Central memory CD8-positive, alpha-beta T cell (primary cell): ENCODE measurements around the gene FREM3.
"Not testable (repeated sequence)": the region's sequence is repeated elsewhere in the genome, so short reads cannot be mapped to it uniquely, and the experiment has no call there.

Experiments used
- ATAC-seq: fragments of 150-1000 bp; cut with Tn5 transposase; replicated peaks from 2 replicates; pipeline ENCODE4 v1.10.0; 2022; ENCODE audit warnings: mild to moderate bottlenecking, moderate FRiP score, moderate number of reproducible peaks; ENCODE audit not compliant: poor library complexity, severe bottlenecking; ENCODE audit errors: extremely low read depth
- DNase-seq, 2 donors: peaks; one replicate each; pipeline ENCODE4 v3.0.0; 2021; ENCODE audit warnings: low spot score in 2 of 2
- H3K27ac Mint-ChIP-seq: one replicate; pipeline ENCODE4 v1.8.0; 2022; ENCODE audit warnings: low read depth, mild to moderate bottlenecking, moderate library complexity, mixed read lengths
- H3K27me3 Mint-ChIP-seq: one replicate; pipeline ENCODE4 v1.8.0; 2022; ENCODE audit warnings: mixed read lengths
- H3K36me3 Mint-ChIP-seq: one replicate; pipeline ENCODE4 v1.8.0; 2022; ENCODE audit warnings: mild to moderate bottlenecking, moderate library complexity, mixed read lengths; ENCODE audit not compliant: insufficient read depth
- H3K4me1 Mint-ChIP-seq: one replicate; pipeline ENCODE4 v1.8.0; 2022; ENCODE audit warnings: mixed read lengths
- H3K4me3 Mint-ChIP-seq: one replicate; pipeline ENCODE4 v1.8.0; 2022; ENCODE audit warnings: mild to moderate bottlenecking, moderate library complexity, mixed read lengths
- H3K9me3 Mint-ChIP-seq: one replicate; pipeline ENCODE4 v1.8.0; 2022; ENCODE audit warnings: mixed read lengths

The FREM3 gene

GRCh38 chr4:143711543-143712154, 11.2 kb upstream of the FREM3 start:
- Mint-ChIP-seq H3K27ac (no peak overlapping the region), H3K4me3 (no peak overlapping the region), H3K27me3 (no peaks in the 10 kb centered on the region), H3K9me3 (peaks cover 14% of the 10 kb centered on the region), H3K36me3 (no peaks in the 10 kb centered on the region), H3K4me1 (no peaks in the 10 kb centered on the region)
- DNase-seq (no peak), ATAC-seq (no peak)

GRCh38 chr4:143701365-143701764, 890 bp upstream of the FREM3 start:
- ATAC-seq (no peak), DNase-seq (no peak)
- peaks cover 32% of the 10 kb centered on the region for H3K27me3 Mint-ChIP-seq
- peaks cover 2% of the 10 kb centered on the region for H3K36me3 Mint-ChIP-seq
- H3K4me3 Mint-ChIP-seq, result peak overlapping the region; percentile 61
- H3K4me1 Mint-ChIP-seq, result no peaks in the 10 kb centered on the region
- peaks cover 5% of the 10 kb centered on the region for H3K9me3 Mint-ChIP-seq
- H3K27ac Mint-ChIP-seq, result no peak overlapping the region

- Mint-ChIP-seq H3K36me3 (peaks cover 4% of the 10 kb centered on the region), H3K4me3 (peak overlapping the region; percentile 45), H3K9me3 (peaks cover 5% of the 10 kb centered on the region), H3K27ac (no peak overlapping the region), H3K4me1 (no peaks in the 10 kb centered on the region), H3K27me3 (peaks cover 32% of the 10 kb centered on the region)
- DNase-seq (no peak), ATAC-seq (no peak)
Measured at GRCh38 chr4:143700046-143700415, 444 bp downstream of the FREM3 start.

- H3K27ac Mint-ChIP-seq, result no peak overlapping the region
- H3K27me3 Mint-ChIP-seq, result peaks cover 32% of the 10 kb centered on the region
- H3K36me3 Mint-ChIP-seq, result peaks cover 3% of the 10 kb centered on the region
- H3K4me3 Mint-ChIP-seq, result peak overlapping the region; percentile 45
- no peaks in the 10 kb centered on the region for H3K4me1 Mint-ChIP-seq
- peaks cover 5% of the 10 kb centered on the region for H3K9me3 Mint-ChIP-seq
- DNase-seq (no peak), ATAC-seq (no peak)
Measured at GRCh38 chr4:143699331-143700045, 987 bp downstream of the FREM3 start.

- peaks cover 11% of the 10 kb centered on the region for H3K27me3 Mint-ChIP-seq
- H3K9me3 Mint-ChIP-seq, result peaks cover 13% of the 10 kb centered on the region
- no peak overlapping the region for H3K27ac Mint-ChIP-seq
- H3K36me3 Mint-ChIP-seq, result peaks cover 3% of the 10 kb centered on the region
- no peak for DNase-seq
- H3K4me1 Mint-ChIP-seq, result no peaks in the 10 kb centered on the region
- ATAC-seq, result no peak
- no peak overlapping the region for H3K4me3 Mint-ChIP-seq
Measured at GRCh38 chr4:143693856-143694255, 6.6 kb downstream of the FREM3 start.

- Mint-ChIP-seq H3K4me3 (no peak overlapping the region), H3K36me3 (peaks cover 3% of the 10 kb centered on the region), H3K27ac (no peak overlapping the region), H3K9me3 (peaks cover 13% of the 10 kb centered on the region), H3K27me3 (no peaks in the 10 kb centered on the region), H3K4me1 (no peaks in the 10 kb centered on the region)
- ATAC-seq (no peak), DNase-seq (no peak)
Measured at GRCh38 chr4:143692241-143692640, 8.2 kb downstream of the FREM3 start.

- Mint-ChIP-seq H3K27ac (no peak overlapping the region), H3K4me3 (no peak overlapping the region), H3K36me3 (no peaks in the 10 kb centered on the region), H3K9me3 (peaks cover 20% of the 10 kb centered on the region), H3K4me1 (no peaks in the 10 kb centered on the region), H3K27me3 (no peaks in the 10 kb centered on the region)
- ATAC-seq (no peak), DNase-seq (no peak)
Measured at GRCh38 chr4:143679434-143679833, 21.0 kb downstream of the FREM3 start.

GRCh38 chr4:143673629-143674028, 26.8 kb downstream of the FREM3 start:
- H3K4me3 Mint-ChIP-seq, H3K27me3 Mint-ChIP-seq, ATAC-seq, H3K4me1 Mint-ChIP-seq, H3K36me3 Mint-ChIP-seq, H3K9me3 Mint-ChIP-seq, DNase-seq, H3K27ac Mint-ChIP-seq: not testable (repeated sequence)

GRCh38 chr4:143668930-143669552, 31.4 kb downstream of the FREM3 start:
- Mint-ChIP-seq H3K4me3 (no peak overlapping the region), H3K36me3 (no peaks in the 10 kb centered on the region), H3K27ac (no peak overlapping the region), H3K4me1 (no peaks in the 10 kb centered on the region), H3K9me3 (peaks cover 7% of the 10 kb centered on the region), H3K27me3 (no peaks in the 10 kb centered on the region)
- no peak for ATAC-seq
- DNase-seq, result no peak

- no peaks in the 10 kb centered on the region for H3K27me3 Mint-ChIP-seq
- no peak overlapping the region for H3K4me3 Mint-ChIP-seq
- no peak for ATAC-seq
- no peaks in the 10 kb centered on the region for H3K4me1 Mint-ChIP-seq
- DNase-seq, result no peak
- H3K36me3 Mint-ChIP-seq, result no peaks in the 10 kb centered on the region
- no peak overlapping the region for H3K27ac Mint-ChIP-seq
- H3K9me3 Mint-ChIP-seq, result peaks cover 17% of the 10 kb centered on the region
Measured at GRCh38 chr4:143667461-143667860, 33.0 kb downstream of the FREM3 start.

GRCh38 chr4:143658336-143658735, 42.1 kb downstream of the FREM3 start:
- Mint-ChIP-seq H3K27me3 (no peaks in the 10 kb centered on the region), H3K4me3 (no peak overlapping the region), H3K4me1 (no peaks in the 10 kb centered on the region), H3K36me3 (no peaks in the 10 kb centered on the region), H3K9me3 (peaks cover 10% of the 10 kb centered on the region), H3K27ac (no peak overlapping the region)
- ATAC-seq (no peak), DNase-seq (no peak)

GRCh38 chr4:143654571-143654970, 45.9 kb downstream of the FREM3 start:
- H3K36me3 Mint-ChIP-seq, result no peaks in the 10 kb centered on the region
- no peaks in the 10 kb centered on the region for H3K9me3 Mint-ChIP-seq
- ATAC-seq, result no peak
- H3K27me3 Mint-ChIP-seq, result no peaks in the 10 kb centered on the region
- H3K4me3 Mint-ChIP-seq, result no peak overlapping the region
- H3K27ac Mint-ChIP-seq, result no peak overlapping the region
- no peaks in the 10 kb centered on the region for H3K4me1 Mint-ChIP-seq
- no peak for DNase-seq

- no peaks in the 10 kb centered on the region for H3K36me3 Mint-ChIP-seq
- H3K9me3 Mint-ChIP-seq, result peaks cover 6% of the 10 kb centered on the region
- ATAC-seq (no peak), DNase-seq (no peak)
- no peak overlapping the region for H3K27ac Mint-ChIP-seq
- H3K4me3 Mint-ChIP-seq, result no peak overlapping the region
- no peaks in the 10 kb centered on the region for H3K4me1 Mint-ChIP-seq
- H3K27me3 Mint-ChIP-seq, result no peaks in the 10 kb centered on the region
Measured at GRCh38 chr4:143653031-143653430, 47.4 kb downstream of the FREM3 start.
